Activated T-helper 2 cell treated with anti-CD3 and anti-CD28 coated beads, Interferon-gamma antibody, Interleukin-2, Interleukin-4, amounts not matched to agents 10 μg/mL and 5 μg/mL and 100 μg/mL, durations not matched to agents 14 hours and 24 hours and 36 hours (primary cell): ENCODE measurements around the gene ADTRP. TPM values are rescaled to one million over a fixed set of nuclear protein-coding genes. Genes with fewer than 3 reads are reported as not detected.

Experiments
- DNase-seq: peaks from one replicate; pipeline ENCODE4 v3.0.0; 2021; ENCODE audit warnings: low spot score
- H3K27ac Mint-ChIP-seq: one replicate; pipeline ENCODE4 v1.8.0; 2021; ENCODE audit warnings: mixed read lengths
- H3K27me3 Mint-ChIP-seq: one replicate; pipeline ENCODE4 v1.8.0; 2021; ENCODE audit warnings: low read depth, mixed read lengths
- H3K36me3 Mint-ChIP-seq: one replicate; pipeline ENCODE4 v1.8.0; 2021; ENCODE audit warnings: low read depth, mixed read lengths
- H3K4me1 Mint-ChIP-seq: one replicate; pipeline ENCODE4 v1.8.0; 2021; ENCODE audit warnings: low read depth, mixed read lengths
- H3K4me3 Mint-ChIP-seq: one replicate; pipeline ENCODE4 v1.8.0; 2021; ENCODE audit warnings: low read depth, mild to moderate bottlenecking, moderate library complexity, mixed read lengths
- H3K9me3 Mint-ChIP-seq: one replicate; pipeline ENCODE4 v1.8.0; 2021; ENCODE audit warnings: mixed read lengths
- intact Hi-C: fragments of 100-400 bp; cut with micrococcal nuclease; formaldehyde crosslinking; loops from one replicate; pipeline ENCODE4 v1.15.1; 2023
- total RNA-seq: library from RNA; stranded (reverse); gene quantifications from 2 replicates; pipeline ENCODE4 v1.2.3, GENCODE V29; 2022

Gene ADTRP
- total RNA-seq, 1 donor from 2014 or later = 1.6 TPM

GRCh38 chr6:11756292-11756691 lies 22.3 kb downstream of the ADTRP start:
- no peak overlapping the region for H3K4me3 Mint-ChIP-seq
- peaks cover 2% of the 10 kb centered on the region for H3K27me3 Mint-ChIP-seq
- no peak overlapping the region for H3K27ac Mint-ChIP-seq
- DNase-seq = no peak
- no peaks in the 10 kb centered on the region for H3K36me3 Mint-ChIP-seq
- intact Hi-C loops = no loop called here
- peaks cover 6% of the 10 kb centered on the region for H3K4me1 Mint-ChIP-seq
- peaks cover 14% of the 10 kb centered on the region for H3K9me3 Mint-ChIP-seq

DNA sequence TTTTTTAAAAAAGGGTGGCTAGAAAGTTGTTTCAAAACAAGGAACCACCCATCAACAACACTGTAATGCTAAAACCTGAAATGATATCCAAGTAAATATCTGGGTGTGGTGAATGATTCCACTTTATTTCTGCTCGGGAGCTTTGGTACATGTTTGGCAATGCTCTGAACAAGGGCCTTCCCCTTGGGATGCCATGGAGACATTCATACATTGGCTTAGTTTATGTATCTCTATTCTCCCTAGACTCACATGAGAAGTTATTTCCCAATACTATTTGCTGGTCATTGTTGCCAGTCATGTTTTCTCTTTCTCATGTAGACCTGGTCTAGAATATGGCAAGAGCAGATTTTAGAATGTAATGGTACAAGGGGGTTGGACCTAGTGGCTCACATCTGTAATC lies 22.9 kb downstream of the ADTRP start:
- H3K27me3 Mint-ChIP-seq = peaks cover 2% of the 10 kb centered on the region
- H3K4me1 Mint-ChIP-seq = peaks cover 6% of the 10 kb centered on the region
- peaks cover 14% of the 10 kb centered on the region for H3K9me3 Mint-ChIP-seq
- intact Hi-C loops = no loop called here
- H3K4me3 Mint-ChIP-seq = no peak overlapping the region
- DNase-seq = no peak
- no peaks in the 10 kb centered on the region for H3K36me3 Mint-ChIP-seq
- H3K27ac Mint-ChIP-seq = no peak overlapping the region

DNA sequence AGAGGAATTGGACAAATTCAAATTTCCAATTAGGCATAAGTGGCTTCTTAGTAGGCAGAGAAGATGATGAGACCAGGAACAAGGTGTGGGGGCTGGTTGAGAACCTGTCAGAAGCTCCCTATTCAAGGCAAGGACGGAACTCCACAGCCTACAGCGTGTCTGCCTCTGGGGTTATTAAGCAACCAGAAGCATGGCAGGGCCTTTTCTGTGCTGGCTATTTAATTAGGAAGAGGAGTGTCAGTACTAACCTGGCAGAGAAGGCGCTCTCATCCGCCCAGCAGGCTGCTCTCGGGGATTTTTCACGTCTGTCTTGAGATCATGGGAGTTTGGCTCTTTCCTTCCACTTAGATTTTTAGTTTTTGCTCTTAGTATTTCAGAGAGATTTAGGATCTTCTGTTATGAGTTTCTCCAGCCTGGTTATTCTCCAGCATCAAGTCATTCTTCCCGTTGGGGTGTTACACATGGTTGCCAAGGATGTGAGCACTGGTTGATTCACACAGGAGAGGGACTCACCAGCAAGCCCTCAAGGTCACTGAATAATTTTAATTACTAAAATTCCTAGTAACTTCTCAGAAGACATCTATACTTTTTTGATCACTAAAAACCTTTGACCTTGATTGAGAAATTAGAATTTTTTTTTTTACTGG lies 23.9 kb downstream of the ADTRP start:
- Mint-ChIP-seq H3K4me3 (no peak overlapping the region), H3K4me1 (peaks cover 6% of the 10 kb centered on the region), H3K27me3 (peaks cover 2% of the 10 kb centered on the region), H3K36me3 (no peaks in the 10 kb centered on the region), H3K9me3 (peaks cover 14% of the 10 kb centered on the region), H3K27ac (no peak overlapping the region)
- intact Hi-C loops = no loop called here
- DNase-seq = no peak

GRCh38 chr6:11753798-11754197 lies 24.8 kb downstream of the ADTRP start:
- Mint-ChIP-seq H3K36me3 (no peaks in the 10 kb centered on the region), H3K4me1 (peaks cover 6% of the 10 kb centered on the region)

GRCh38 chr6:11752360-11752759 lies 26.2 kb downstream of the ADTRP start:
- Mint-ChIP-seq H3K4me3 (no peak overlapping the region), H3K27me3 (peaks cover 2% of the 10 kb centered on the region), H3K27ac (no peak overlapping the region), H3K9me3 (peaks cover 6% of the 10 kb centered on the region), H3K36me3 (no peaks in the 10 kb centered on the region), H3K4me1 (peaks cover 6% of the 10 kb centered on the region)
- DNase-seq = no peak
- intact Hi-C loops = no loop called here

More at GRCh38 chr6:11753798-11754197, 24.8 kb downstream of the ADTRP start:
- Mint-ChIP-seq H3K27me3 (peaks cover 2% of the 10 kb centered on the region), H3K27ac (no peak overlapping the region), H3K9me3 (peaks cover 14% of the 10 kb centered on the region), H3K4me3 (no peak overlapping the region)
- intact Hi-C loops = no loop called here
- DNase-seq = no peak

DNA sequence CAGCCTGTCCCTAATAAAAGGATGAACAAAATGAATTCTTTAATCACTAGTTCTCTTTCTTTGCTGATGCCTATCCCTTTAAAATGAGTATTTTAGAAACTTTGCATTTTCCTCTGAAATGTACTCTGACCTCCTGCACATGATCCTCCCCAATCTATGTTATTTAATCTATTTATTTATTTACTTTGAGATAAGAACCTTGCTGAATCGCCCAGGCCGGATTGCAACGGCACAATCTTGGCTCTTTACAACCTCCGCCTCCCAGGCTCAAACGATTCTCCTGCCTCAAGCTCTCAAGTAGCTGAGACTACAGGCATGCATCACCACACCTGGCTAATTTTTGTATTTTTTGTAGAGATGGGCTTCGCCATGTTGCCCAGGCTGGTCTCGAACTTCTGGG lies 27.9 kb downstream of the ADTRP start:
- H3K4me1 Mint-ChIP-seq = no peaks in the 10 kb centered on the region
- no peaks in the 10 kb centered on the region for H3K9me3 Mint-ChIP-seq
- no peak overlapping the region for H3K4me3 Mint-ChIP-seq

GRCh38 chr6:11748591-11749210 lies 29.9 kb downstream of the ADTRP start:
- peaks cover 2% of the 10 kb centered on the region for H3K27me3 Mint-ChIP-seq
- H3K27ac Mint-ChIP-seq = no peak overlapping the region
- H3K36me3 Mint-ChIP-seq = no peaks in the 10 kb centered on the region
- H3K4me3 Mint-ChIP-seq = no peak overlapping the region
- peaks cover 7% of the 10 kb centered on the region for H3K9me3 Mint-ChIP-seq
- no peaks in the 10 kb centered on the region for H3K4me1 Mint-ChIP-seq
- intact Hi-C loops = no loop called here
- no peak for DNase-seq

More for the DNA sequence above, 27.9 kb downstream of the ADTRP start:
- DNase-seq = no peak
- peaks cover 2% of the 10 kb centered on the region for H3K27me3 Mint-ChIP-seq
- H3K36me3 Mint-ChIP-seq = no peaks in the 10 kb centered on the region
- intact Hi-C loops = no loop called here
- H3K27ac Mint-ChIP-seq = no peak overlapping the region

GRCh38 chr6:11747021-11747420 lies 31.6 kb downstream of the ADTRP start:
- no peaks in the 10 kb centered on the region for H3K36me3 Mint-ChIP-seq
- peaks cover 7% of the 10 kb centered on the region for H3K9me3 Mint-ChIP-seq
- no peak overlapping the region for H3K27ac Mint-ChIP-seq
- no peaks in the 10 kb centered on the region for H3K4me1 Mint-ChIP-seq
- intact Hi-C loops = no loop called here
- no peak for DNase-seq
- no peaks in the 10 kb centered on the region for H3K27me3 Mint-ChIP-seq
- H3K4me3 Mint-ChIP-seq = no peak overlapping the region

GRCh38 chr6:11744753-11745152 lies 33.9 kb downstream of the ADTRP start:
- no peak for DNase-seq
- Mint-ChIP-seq H3K27ac (no peak overlapping the region), H3K4me3 (no peak overlapping the region), H3K27me3 (no peaks in the 10 kb centered on the region), H3K9me3 (peaks cover 7% of the 10 kb centered on the region), H3K36me3 (no peaks in the 10 kb centered on the region), H3K4me1 (peaks cover 6% of the 10 kb centered on the region)
- intact Hi-C loops = no loop called here

- H3K4me3 Mint-ChIP-seq = no peak overlapping the region
- no peak overlapping the region for H3K27ac Mint-ChIP-seq
- peaks cover 6% of the 10 kb centered on the region for H3K4me1 Mint-ChIP-seq
- peaks cover 7% of the 10 kb centered on the region for H3K9me3 Mint-ChIP-seq
- H3K27me3 Mint-ChIP-seq = no peaks in the 10 kb centered on the region
- no peaks in the 10 kb centered on the region for H3K36me3 Mint-ChIP-seq
- no peak for DNase-seq
- intact Hi-C loops = no loop called here
Observed at GRCh38 chr6:11744101-11744500, 34.5 kb downstream of the ADTRP start.

- Mint-ChIP-seq H3K4me3 (no peak overlapping the region), H3K27ac (no peak overlapping the region), H3K4me1 (peaks cover 6% of the 10 kb centered on the region), H3K36me3 (no peaks in the 10 kb centered on the region), H3K9me3 (peaks cover 7% of the 10 kb centered on the region), H3K27me3 (no peaks in the 10 kb centered on the region)
- intact Hi-C loops = no loop called here
- no peak for DNase-seq
Observed at GRCh38 chr6:11740875-11741274, 37.7 kb downstream of the ADTRP start.

GRCh38 chr6:11738661-11739375 lies 39.8 kb downstream of the ADTRP start:
- Mint-ChIP-seq H3K27ac (no peak overlapping the region), H3K27me3 (peaks cover 2% of the 10 kb centered on the region), H3K4me1 (peaks cover 6% of the 10 kb centered on the region), H3K4me3 (no peak overlapping the region), H3K9me3 (no peaks in the 10 kb centered on the region), H3K36me3 (no peaks in the 10 kb centered on the region)
- DNase-seq = no peak
- intact Hi-C loops = no loop called here

- intact Hi-C loops = no loop called here
- peaks cover 2% of the 10 kb centered on the region for H3K27me3 Mint-ChIP-seq
- H3K36me3 Mint-ChIP-seq = no peaks in the 10 kb centered on the region
- no peak for DNase-seq
- H3K9me3 Mint-ChIP-seq = no peaks in the 10 kb centered on the region
- H3K4me3 Mint-ChIP-seq = no peak overlapping the region
- H3K27ac Mint-ChIP-seq = no peak overlapping the region
- peaks cover 11% of the 10 kb centered on the region for H3K4me1 Mint-ChIP-seq
Observed at GRCh38 chr6:11738234-11738633, 40.4 kb downstream of the ADTRP start.
